ENCODE results near the gene KCNJ3.
A peak's percentile ranks its signal among the peaks of the same experiment; 100 is the strongest.

The KCNJ3 gene

GRCh38 chr2:154713675-154714074, 15.2 kb downstream of the KCNJ3 start:
- no peak overlapping the region for H3K4me3 ChIP-seq (ENCODE audit: low read length)
- no peak for TF ChIP-seq CTCF (IDR thresholded peaks at IDR 0.05; ENCODE audit: insufficient read depth, low read depth, low read length, missing control alignments)

GRCh38 chr2:154720651-154721050, 22.2 kb downstream of the KCNJ3 start:
- H3K4me3 ChIP-seq (ENCODE audit: low read length), result no peak overlapping the region
- DNase-seq (ENCODE audit: low read depth), result peak; percentile 8
- no peak for TF ChIP-seq CTCF (IDR thresholded peaks at IDR 0.05; ENCODE audit: insufficient read depth, low read depth, low read length, missing control alignments)

More at GRCh38 chr2:154713675-154714074, 15.2 kb downstream of the KCNJ3 start:
- no peak for DNase-seq (ENCODE audit: low read depth)

GRCh38 chr2:154724194-154724797, 25.8 kb downstream of the KCNJ3 start:
- DNase-seq (ENCODE audit: low read depth), result peak; percentile 1
- TF ChIP-seq CTCF (IDR thresholded peaks at IDR 0.05; ENCODE audit: insufficient read depth, low read depth, low read length, missing control alignments), result no peak
- no peak overlapping the region for H3K4me3 ChIP-seq (ENCODE audit: low read length)

GRCh38 chr2:154740361-154740760, 41.9 kb downstream of the KCNJ3 start:
- no peak for DNase-seq (ENCODE audit: low read depth)
- no peak for TF ChIP-seq CTCF (IDR thresholded peaks at IDR 0.05; ENCODE audit: insufficient read depth, low read depth, low read length, missing control alignments)
- no peak overlapping the region for H3K4me3 ChIP-seq (ENCODE audit: low read length)

GRCh38 chr2:154758871-154759270, 60.4 kb downstream of the KCNJ3 start:
- H3K4me3 ChIP-seq (ENCODE audit: low read length), result no peak overlapping the region
- DNase-seq (ENCODE audit: low read depth), result no peak
- TF ChIP-seq CTCF (IDR thresholded peaks at IDR 0.05; ENCODE audit: insufficient read depth, low read depth, low read length, missing control alignments), result no peak

GRCh38 chr2:154762638-154763037, 64.1 kb downstream of the KCNJ3 start:
- no peak for TF ChIP-seq CTCF (IDR thresholded peaks at IDR 0.05; ENCODE audit: insufficient read depth, low read depth, low read length, missing control alignments)
- no peak for DNase-seq (ENCODE audit: low read depth)
- no peak overlapping the region for H3K4me3 ChIP-seq (ENCODE audit: low read length)

GRCh38 chr2:154771664-154772284, 73.3 kb downstream of the KCNJ3 start:
- H3K4me3 ChIP-seq (ENCODE audit: low read length), result no peak overlapping the region
- TF ChIP-seq CTCF (IDR thresholded peaks at IDR 0.05; ENCODE audit: insufficient read depth, low read depth, low read length, missing control alignments), result no peak
- no peak for DNase-seq (ENCODE audit: low read depth)

Measured in epithelial cell of esophagus (primary cell).